ENCODE data around the gene THAP12. TPM values are rescaled to one million over a fixed set of nuclear protein-coding genes. Genes with fewer than 3 reads are reported as not detected.

THAP12 gene
- total and polyA plus RNA-seq, 2 donors (not counting 3 experiments of a cell fraction or from before 2014, with no cell fraction given) = 12.2 to 36.7 TPM

DNA sequence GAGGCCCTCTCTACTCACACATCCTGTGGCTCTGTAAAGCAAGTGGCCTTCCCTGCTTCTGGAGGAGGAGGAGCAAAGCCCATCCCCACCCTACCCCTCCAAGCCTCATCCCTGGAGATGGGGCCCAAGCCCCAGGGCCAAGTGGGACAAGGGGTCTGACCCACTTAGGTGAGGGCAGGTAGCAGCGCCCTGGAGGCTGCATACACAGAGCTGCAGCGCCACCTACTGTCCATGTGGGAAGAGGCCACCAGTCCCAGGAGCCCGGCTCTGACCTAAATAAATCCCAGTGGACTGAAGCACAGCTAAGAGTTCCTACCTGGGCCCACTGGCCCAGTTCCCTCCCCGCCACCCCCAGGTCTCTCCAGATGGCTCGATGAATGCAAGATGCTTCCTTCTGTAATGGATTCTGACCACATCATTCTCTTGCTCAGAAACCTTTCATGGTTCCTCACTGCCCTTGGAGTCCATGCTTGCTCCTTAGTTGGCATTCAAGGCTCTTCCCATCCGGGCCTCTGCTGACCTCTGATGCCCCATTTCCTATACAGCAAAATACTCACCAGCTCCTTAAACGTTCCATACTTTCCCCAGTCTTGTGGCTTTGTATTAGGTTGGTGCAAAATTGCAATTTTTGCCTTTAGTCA is 62.1 kb downstream of the THAP12 start:
- H3K36me3 ChIP-seq (ENCODE audit: control insufficient read depth in 2 of 2, extremely low read depth in 1 of 2, insufficient read depth in 2 of 2, low read length in 2 of 2) = no peaks in the 10 kb centered on the region
- intact Hi-C loops (cut with micrococcal nuclease) (loop anchor here (1.0 to 5.0 kb wide), 6 partner anchors 112 to 597 kb away; no protein-coding TSS in a partner anchor), dilution Hi-C loops (cut with MboI; ENCODE audit: extremely low pct_ligation_motif_present, low sequenced_read_pairs) (no loop called here)
- no peaks in the 10 kb centered on the region for H3K9me1 ChIP-seq (replicated peaks; ENCODE audit: control insufficient read depth, extremely low read depth, insufficient read depth, low read length)
- FAIRE-seq (peak; percentile 66), DNase-seq (ENCODE audit: low read depth, low spot score) (peak; percentile 74)
- H3K4me2 ChIP-seq (ENCODE audit: insufficient read depth, low read length) = no peak overlapping the region
- TF ChIP-seq, protein P1, sequence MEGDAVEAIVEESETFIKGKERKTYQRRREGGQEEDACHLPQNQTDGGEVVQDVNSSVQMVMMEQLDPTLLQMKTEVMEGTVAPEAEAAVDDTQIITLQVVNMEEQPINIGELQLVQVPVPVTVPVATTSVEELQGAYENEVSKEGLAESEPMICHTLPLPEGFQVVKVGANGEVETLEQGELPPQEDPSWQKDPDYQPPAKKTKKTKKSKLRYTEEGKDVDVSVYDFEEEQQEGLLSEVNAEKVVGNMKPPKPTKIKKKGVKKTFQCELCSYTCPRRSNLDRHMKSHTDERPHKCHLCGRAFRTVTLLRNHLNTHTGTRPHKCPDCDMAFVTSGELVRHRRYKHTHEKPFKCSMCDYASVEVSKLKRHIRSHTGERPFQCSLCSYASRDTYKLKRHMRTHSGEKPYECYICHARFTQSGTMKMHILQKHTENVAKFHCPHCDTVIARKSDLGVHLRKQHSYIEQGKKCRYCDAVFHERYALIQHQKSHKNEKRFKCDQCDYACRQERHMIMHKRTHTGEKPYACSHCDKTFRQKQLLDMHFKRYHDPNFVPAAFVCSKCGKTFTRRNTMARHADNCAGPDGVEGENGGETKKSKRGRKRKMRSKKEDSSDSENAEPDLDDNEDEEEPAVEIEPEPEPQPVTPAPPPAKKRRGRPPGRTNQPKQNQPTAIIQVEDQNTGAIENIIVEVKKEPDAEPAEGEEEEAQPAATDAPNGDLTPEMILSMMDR (IDR thresholded peaks at IDR 0.05; ENCODE audit: extremely low read depth in 1 of 2, insufficient read depth in 1 of 2, low read depth in 1 of 2, low read length in 2 of 2) = peak; percentile 84 to 94
- no peak for TF ChIP-seq POLR2A (IDR thresholded peaks at IDR 0.05; ENCODE audit: low read depth, low read length)
- POLR2A ChIA-PET = no interaction called here
- H3K27me3 ChIP-seq (ENCODE audit: control insufficient read depth in 2 of 2, insufficient read depth in 2 of 2, low read length in 2 of 2) = peaks cover 16 to 23% of the 10 kb centered on the region in 2 experiments
- no peaks in the 10 kb centered on the region for H3K79me2 ChIP-seq (ENCODE audit: control insufficient read depth, insufficient read depth, low read length)
- no peak overlapping the region for H2AFZ ChIP-seq (ENCODE audit: low read depth, low read length)
- H4K20me1 ChIP-seq (replicated peaks; ENCODE audit: control insufficient read depth, extremely low read depth, insufficient read depth, low read length) = no peaks in the 10 kb centered on the region
- no peak overlapping the region for H3K27ac ChIP-seq (ENCODE audit: insufficient read depth, low read depth, low read length)
- no peak overlapping the region for H3K4me3 ChIP-seq (replicated peaks in 1 of 3; ENCODE audit: insufficient read depth in 1 of 3, low read depth in 1 of 3, low read length in 3 of 3)
- no TSS peak for BruUV-seq (replicated peaks)
- no peaks in the 10 kb centered on the region for H3K9me3 ChIP-seq (replicated peaks; ENCODE audit: control insufficient read depth, insufficient read depth, low read length)
- H3K9ac ChIP-seq (replicated peaks; ENCODE audit: extremely low read depth, insufficient read depth, low read length) = no peak overlapping the region
- CTCF ChIA-PET = interaction anchor here (0.5 to 19.5 kb wide), 37 partner anchors 9 to 613 kb away, joined by 3 to 321 read pairs (median 4); partner anchors contain the start of genes GVQW3, THAP12 and WNT11
- H3K4me1 ChIP-seq (ENCODE audit: control insufficient read depth, extremely low read depth, insufficient read depth, low read length) = no peaks in the 10 kb centered on the region

DNA sequence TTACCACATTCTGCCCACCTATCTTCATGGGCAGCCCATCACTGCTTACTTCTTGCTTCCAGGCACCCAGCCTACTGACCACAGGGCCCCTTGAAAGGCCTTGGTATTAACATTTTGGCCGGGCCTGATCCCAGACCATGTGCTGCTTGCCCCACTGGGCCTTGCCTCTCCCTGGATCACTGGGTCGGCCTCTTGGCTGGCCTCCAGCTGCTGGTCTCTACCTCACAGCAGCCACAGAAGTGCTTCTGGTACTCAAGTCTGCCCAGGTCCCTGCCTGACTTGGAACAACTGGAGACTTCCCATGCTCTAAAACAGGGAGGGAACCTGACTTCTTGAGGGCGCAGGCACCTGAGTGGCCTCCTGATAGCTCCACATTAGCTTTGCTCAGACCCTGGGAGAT is 63.6 kb downstream of the THAP12 start:
- H3K27me3 ChIP-seq (ENCODE audit: control insufficient read depth in 2 of 2, insufficient read depth in 2 of 2, low read length in 2 of 2) = peaks cover 16% of the 10 kb centered on the region in 2 experiments
- CTCF ChIA-PET = interaction anchor here (1.6 to 19.5 kb wide), 3 partner anchors 108 to 420 kb away, joined by 4 to 321 read pairs (median 16); partner anchors contain the start of gene WNT11

More for the DNA sequence above, 63.6 kb downstream of the THAP12 start:
- Histone ChIP-seq H3K9me3 (replicated peaks; ENCODE audit: control insufficient read depth, insufficient read depth, low read length) (no peaks in the 10 kb centered on the region), H4K20me1 (replicated peaks; ENCODE audit: control insufficient read depth, extremely low read depth, insufficient read depth, low read length) (no peaks in the 10 kb centered on the region), H3K4me1 (ENCODE audit: control insufficient read depth, extremely low read depth, insufficient read depth, low read length) (no peaks in the 10 kb centered on the region), H3K4me3 (replicated peaks in 1 of 3; ENCODE audit: insufficient read depth in 1 of 3, low read depth in 1 of 3, low read length in 3 of 3) (no peak overlapping the region), H3K9me1 (replicated peaks; ENCODE audit: control insufficient read depth, extremely low read depth, insufficient read depth, low read length) (no peaks in the 10 kb centered on the region), H3K27ac (ENCODE audit: insufficient read depth, low read depth, low read length) (no peak overlapping the region), H3K36me3 (ENCODE audit: control insufficient read depth in 2 of 2, extremely low read depth in 1 of 2, insufficient read depth in 2 of 2, low read length in 2 of 2) (no peaks in the 10 kb centered on the region), H2AFZ (ENCODE audit: low read depth, low read length) (no peak overlapping the region), H3K79me2 (ENCODE audit: control insufficient read depth, insufficient read depth, low read length) (no peaks in the 10 kb centered on the region), H3K4me2 (ENCODE audit: insufficient read depth, low read length) (no peak overlapping the region), H3K9ac (replicated peaks; ENCODE audit: extremely low read depth, insufficient read depth, low read length) (no peak overlapping the region)
- dilution Hi-C loops (cut with MboI; ENCODE audit: extremely low pct_ligation_motif_present, low sequenced_read_pairs) = no loop called here
- BruUV-seq (replicated peaks) = no TSS peak
- intact Hi-C loops (cut with micrococcal nuclease) = loop anchor here (5.0 kb wide), 1 partner anchor 595 kb away; no protein-coding TSS in a partner anchor
- DNase-seq (ENCODE audit: low read depth, low spot score) (no peak), FAIRE-seq (peak; percentile 40)
- no peak for TF ChIP-seq EZH2 (IDR thresholded peaks at IDR 0.05; ENCODE audit: borderline replicate concordance, low read depth, low read length, severe bottlenecking)
- POLR2A ChIA-PET = no interaction called here

Data from endothelial cell of umbilical vein (primary cell).